HepG2 (cell line): Measurements from ENCODE around the gene VDAC2. TPM values are rescaled to one million over a fixed set of nuclear protein-coding genes. Genes with fewer than 3 reads are reported as not detected.

Source experiments
- ATAC-seq: fragments of 200-7000 bp; cut with Tn5 transposase; 3 replicates; pipeline ENCODE4 v1.9.1; 2020; ENCODE audit warnings: mild to moderate bottlenecking, moderate library complexity
- BruUV-seq: library from RNA; stranded (reverse); fragments of 400-500 nt; replicated peaks from 2 replicates; lab custom pipeline; 2021; lab: Mats Ljungman, UMichigan
- CTCF ChIA-PET: fragments of 300-600 bp; formaldehyde crosslinking; extraction: SDS; loops from one replicate; lab custom pipeline; 2021; ENCODE audit warnings: low total read pairs, inconsistent platforms, low intra/inter-chr PET ratio; lab: Yijun Ruan, JAX
- POLR2A ChIA-PET: fragments of 350-600 bp; sonication (Branson Sonifier 250); formaldehyde crosslinking; loops from one replicate; lab custom pipeline; 2020; ENCODE audit warnings: antibody characterized with exemption, inconsistent platforms; lab: Yijun Ruan, JAX
- DNase-seq: peaks from one replicate; pipeline ENCODE4 v3.0.0-alpha.2; 2015; ENCODE audit warnings: low spot score
- FAIRE-seq: peaks from 3 replicates; lab custom pipeline; 2011; peaks lifted over from hg19 to GRCh38; lab: Jason Lieb, UNC
- H2AFZ ChIP-seq: one replicate; pipeline ENCODE4 v1.6.1; 2011; ENCODE audit warnings: low read length, inconsistent platforms
- H3K27ac ChIP-seq: fragments of 300-600 bp; 3 replicates; pipeline ENCODE4 v1.8.0; 2011; ENCODE audit warnings: mixed run types, mild to moderate bottlenecking, mixed read lengths, low read length, inconsistent platforms; ENCODE audit not compliant: insufficient read depth; ENCODE audit errors: extremely low read length
- H3K27me3 ChIP-seq, 2 experiments: fragments of 200-600 bp in 1 of 2; 2 replicates in 1 of 2; 3 replicates in 1 of 2; pipeline versions ENCODE4 v1.6.0 to v1.8.0; 2011; ENCODE audit warnings: low read length in 2 of 2, mild to moderate bottlenecking in 2 of 2, moderate library complexity in 2 of 2, inconsistent platforms in 1 of 2; ENCODE audit not compliant: insufficient read depth in 2 of 2, control insufficient read depth in 1 of 2
- H3K36me3 ChIP-seq, 2 experiments: fragments of 200-600 bp in 1 of 2; replicated peaks in 1 of 2; 2 replicates in 1 of 2; 3 replicates in 1 of 2; pipeline versions ENCODE4 v1.5.1 to v1.8.0; 2011; ENCODE audit warnings: low read length in 2 of 2, inconsistent platforms in 1 of 2; ENCODE audit not compliant: insufficient read depth in 2 of 2, control insufficient read depth in 1 of 2
- H3K4me1 ChIP-seq: 2 replicates; pipeline ENCODE4 v1.5.1; 2012; ENCODE audit warnings: low read length, inconsistent platforms; ENCODE audit not compliant: insufficient read depth
- H3K4me2 ChIP-seq: 2 replicates; pipeline ENCODE4 v1.6.0; 2011; ENCODE audit warnings: low read depth, low read length, inconsistent platforms
- H3K4me3 ChIP-seq, 3 experiments: fragments of 200-600 bp in 1 of 3; sonication (generic), shearing (Covaris generic) in 1 of 3; replicated peaks in 1 of 3; 2 replicates each; pipeline ENCODE4 v1.5.1; 2011 to 2016; ENCODE audit warnings: low read length in 3 of 3, inconsistent platforms in 2 of 3, low read depth in 2 of 3, mild to moderate bottlenecking in 2 of 3, control low read depth in 1 of 3, mixed read lengths in 1 of 3; ENCODE audit not compliant: insufficient read depth in 1 of 3
- H3K79me2 ChIP-seq: one replicate; pipeline ENCODE4 v1.6.1; 2011; ENCODE audit warnings: low read length, inconsistent platforms; ENCODE audit not compliant: insufficient read depth
- H3K9ac ChIP-seq: 2 replicates; pipeline ENCODE4 v1.6.0; 2011; ENCODE audit warnings: mild to moderate bottlenecking, low read depth, low read length, inconsistent platforms; ENCODE audit not compliant: insufficient read depth
- H3K9me3 ChIP-seq: 2 replicates; pipeline ENCODE4 v1.5.1; 2012; ENCODE audit warnings: mild to moderate bottlenecking, low read length
- H4K20me1 ChIP-seq: 2 replicates; pipeline ENCODE4 v1.6.0; 2011; ENCODE audit warnings: inconsistent platforms, mild to moderate bottlenecking, low read length, moderate library complexity; ENCODE audit not compliant: insufficient read depth
- ATM ChIP-seq: fragments of 450-650 bp; IDR thresholded peaks from 2 replicates; pipeline ENCODE4 v1.7.1; 2017; ENCODE audit warnings: mild to moderate bottlenecking, borderline replicate concordance
- HNF4A ChIP-seq: sonication (generic); formaldehyde crosslinking; IDR thresholded peaks from 2 replicates; pipeline ENCODE4 v1.4.0; 2020; ENCODE audit warnings: missing genetic modification reagents
- LCORL ChIP-seq, 2 experiments: fragments of 450-650 bp in 1 of 2; sonication (generic) in 1 of 2; formaldehyde crosslinking in 1 of 2; IDR thresholded peaks; 2 replicates each; pipeline versions ENCODE4 v1.5.0 to v1.6.1; 2017 to 2020; ENCODE audit warnings: antibody characterized with exemption in 1 of 2, missing genetic modification reagents in 1 of 2
- MBNL3 ChIP-seq: fragments of 250-450 bp; sonication (Bioruptor Pico); conservative IDR thresholded peaks from 2 replicates; pipeline ENCODE4 v1.8.0; 2022; ENCODE audit warnings: mild to moderate bottlenecking, inconsistent platforms
- NFE2 ChIP-seq: sonication (generic); formaldehyde crosslinking; IDR thresholded peaks from 2 replicates; pipeline ENCODE4 v1.4.0; 2020; ENCODE audit warnings: missing genetic modification reagents
- NPAS2 ChIP-seq: sonication (generic); formaldehyde crosslinking; IDR thresholded peaks from 2 replicates; pipeline ENCODE4 v1.8.0; 2022; ENCODE audit warnings: mild to moderate bottlenecking, missing genetic modification reagents, borderline replicate concordance
- POGZ ChIP-seq: sonication (generic); formaldehyde crosslinking; IDR thresholded peaks from 2 replicates; pipeline ENCODE4 v1.4.0; 2020; ENCODE audit warnings: mild to moderate bottlenecking, missing genetic modification reagents
- RAD51 ChIP-seq: fragments of 450-650 bp; IDR thresholded peaks from 2 replicates; pipeline ENCODE4 v1.6.1; 2016; ENCODE audit warnings: borderline replicate concordance
- RBM22 ChIP-seq: fragments of 200-400 bp; formaldehyde crosslinking; optimal IDR thresholded peaks from 2 replicates; pipeline ENCODE3; 2017; ENCODE audit warnings: mild to moderate bottlenecking, low read length, moderate library complexity
- SMC3 ChIP-seq: IDR thresholded peaks from 2 replicates; pipeline ENCODE4 v1.6.1; 2011; ENCODE audit warnings: low read length, improper control_type of control experiment
- ZKSCAN1 ChIP-seq: fragments of 150-350 bp; IDR thresholded peaks from 2 replicates; pipeline ENCODE4 v1.6.1; 2014; ENCODE audit warnings: low read length
- ZNF274 ChIP-seq: sonication (generic); formaldehyde crosslinking; IDR thresholded peaks from 2 replicates; pipeline ENCODE4 v1.5.1; 2020; ENCODE audit warnings: mild to moderate bottlenecking, missing genetic modification reagents
- WGBS: methylation state at CpG from one replicate; pipeline ENCODE4 v1.1.6; 2017; ENCODE audit warnings: low lambda C conversion rate; 5-methylcytosine and 5-hydroxymethylcytosine counted together
- in situ Hi-C: cut with HindIII; loops from 2 replicates; pipeline ENCODE4 v1.10.0; 2017; ENCODE audit warnings: low pct_unique_long_range_greater_than_20kb; ENCODE audit not compliant: extremely low pct_ligation_motif_present
- intact Hi-C: fragments of 100-400 bp; cut with micrococcal nuclease; formaldehyde crosslinking; loops from one replicate; pipeline ENCODE4 v1.10.0; 2022; ENCODE audit not compliant: unreplicated experiment
- polyA plus RNA-seq, 8 experiments: library from polyadenylated mRNA; depleted of rRNA in 3 of 8; stranded (reverse) in 7 of 8; unstranded in 1 of 8; fragments of >200 nt; fragmentation: Illumina TruSeq in 4 of 8; extraction: Trizol in 4 of 8; gene quantifications; 2 replicates each; pipeline versions ENCODE4 v1.2.1 to v1.2.3, GENCODE V29; 2011 to 2016; ENCODE audit warnings: low read depth in 4 of 8, missing spikeins in 1 of 8, mixed read lengths in 1 of 8; ENCODE audit not compliant: insufficient read depth in 1 of 8
- total RNA-seq, 5 experiments: library from RNA; depleted of rRNA; stranded (reverse); fragments of >200 nt; fragmentation: Illumina TruSeq; extraction: Trizol; gene quantifications; 2 replicates each; pipeline ENCODE4 v1.2.3, GENCODE V29; 2016; ENCODE audit warnings: low read depth in 1 of 5
- TF ChIP-seq, protein P1 (sequence below): sonication (generic); formaldehyde crosslinking; IDR thresholded peaks from 2 replicates; pipeline ENCODE4 v1.9.0; 2021; ENCODE audit warnings: missing genetic modification reagents, mild to moderate bottlenecking, borderline replicate concordance
- TF ChIP-seq, protein P2 (sequence below): sonication (generic); formaldehyde crosslinking; IDR thresholded peaks from one replicate; pipeline ENCODE4 v1.5.1; 2020; ENCODE audit warnings: mild to moderate bottlenecking, missing genetic modification reagents; ENCODE audit errors: not compliant biosample characterization

Gene VDAC2
- total and polyA plus RNA-seq, 2 of the 13 experiments (the other 11 are each of a cell fraction or from before 2014, with no cell fraction given) = 67.9 to 222 TPM

DNA sequence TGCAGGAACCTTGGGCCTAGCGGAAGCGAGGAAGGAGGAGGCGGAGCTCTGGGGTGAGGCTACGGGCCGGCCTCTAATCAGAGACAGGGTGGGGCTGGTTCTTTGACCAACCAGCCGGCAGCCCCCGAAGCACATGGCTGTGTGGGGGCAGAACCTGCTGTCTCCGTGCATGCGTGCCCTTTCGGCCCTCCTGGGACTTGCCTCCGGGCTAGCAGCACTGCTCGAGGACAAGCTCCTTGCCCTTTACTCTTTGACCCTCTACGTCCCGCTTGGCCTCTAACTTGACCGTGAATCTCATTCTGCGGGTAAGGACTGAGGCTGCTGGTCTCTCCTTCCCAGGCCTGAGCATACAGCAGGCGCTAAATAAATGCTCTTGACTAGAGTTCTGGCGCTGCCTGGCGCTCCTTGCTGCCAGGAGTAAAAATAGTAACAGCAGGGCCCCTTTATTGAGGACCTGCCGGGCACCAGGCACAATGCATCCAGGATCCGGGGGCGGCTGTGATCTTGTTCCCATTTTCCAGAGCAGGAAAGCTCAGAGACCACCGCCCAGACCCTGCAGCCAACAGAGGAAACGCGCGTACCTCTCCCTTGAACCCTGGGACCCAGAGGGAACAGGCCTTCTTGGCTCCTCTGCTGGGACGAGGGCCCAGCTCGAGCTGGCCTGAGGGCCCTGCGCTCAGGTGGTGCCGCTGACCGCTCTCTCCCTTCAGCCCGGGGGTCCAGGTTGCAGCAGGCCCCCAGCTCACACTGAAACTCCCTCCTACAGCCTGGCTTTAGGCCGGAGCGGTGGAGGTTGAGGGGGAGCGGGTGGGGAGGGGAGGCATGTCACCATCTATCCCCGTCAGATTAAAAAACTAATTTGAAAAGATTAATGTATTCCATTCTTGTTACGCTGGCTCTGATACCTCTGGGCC lies 27.8 kb downstream of the VDAC2 start:
- ATAC-seq (no peak), DNase-seq (no peak), FAIRE-seq (no peak)
- H3K27ac ChIP-seq = no peak overlapping the region
- H3K9me3 ChIP-seq = no peaks in the 10 kb centered on the region
- no peak overlapping the region for H3K9ac ChIP-seq
- H3K4me1 ChIP-seq = peaks cover 61% of the 10 kb centered on the region
- CTCF ChIA-PET = no interaction called here
- H3K4me3 ChIP-seq = peak overlapping the region in 2 of 3 experiments; percentile 2 to 31; a peak in 1 of 6 replicates
- no peak overlapping the region for H2AFZ ChIP-seq
- BruUV-seq = no TSS peak
- peaks cover 0 to 1% of the 10 kb centered on the region in 2 experiments; a peak in 1 of 5 replicates for H3K27me3 ChIP-seq
- intact Hi-C loops (no loop called here), in situ Hi-C loops (loop anchor here (10.0 kb wide), 1 partner anchor 994 kb away; no protein-coding TSS in a partner anchor)
- 69% methylated on average over 17 of the region's 37 CpGs for WGBS
- H3K4me2 ChIP-seq = peak overlapping the region; percentile 50
- 0 out of 5 replicates have a peak, but pooled peaks cover 0 to under 1% of the 10 kb centered on the region in 2 experiments for H3K36me3 ChIP-seq
- POLR2A ChIA-PET = interaction anchor here (0.9 to 1.3 kb wide), 3 partner anchors 51 to 163 kb away, joined by 3 to 4 read pairs (median 4); partner anchors contain the start of genes SAMD8 and ZNF503
- H4K20me1 ChIP-seq = no peaks in the 10 kb centered on the region
- H3K79me2 ChIP-seq = peaks cover 2% of the 10 kb centered on the region
- no peak for TF ChIP-seq ATM
- TF ChIP-seq, protein P1, sequence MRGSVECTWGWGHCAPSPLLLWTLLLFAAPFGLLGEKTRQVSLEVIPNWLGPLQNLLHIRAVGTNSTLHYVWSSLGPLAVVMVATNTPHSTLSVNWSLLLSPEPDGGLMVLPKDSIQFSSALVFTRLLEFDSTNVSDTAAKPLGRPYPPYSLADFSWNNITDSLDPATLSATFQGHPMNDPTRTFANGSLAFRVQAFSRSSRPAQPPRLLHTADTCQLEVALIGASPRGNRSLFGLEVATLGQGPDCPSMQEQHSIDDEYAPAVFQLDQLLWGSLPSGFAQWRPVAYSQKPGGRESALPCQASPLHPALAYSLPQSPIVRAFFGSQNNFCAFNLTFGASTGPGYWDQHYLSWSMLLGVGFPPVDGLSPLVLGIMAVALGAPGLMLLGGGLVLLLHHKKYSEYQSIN (CRISPR knock-in tag) = no peak
- TF ChIP-seq LCORL (IDR thresholded peaks at IDR 0.05) = no peak
- TF ChIP-seq LCORL (CRISPR knock-in tag; IDR thresholded peaks at IDR 0.05) = no peak
- TF ChIP-seq ZNF274 = no peak
- no peak for TF ChIP-seq ZKSCAN1
- TF ChIP-seq RAD51 = no peak
- TF ChIP-seq NFE2 (CRISPR knock-in tag) = no peak
- TF ChIP-seq MBNL3 (CRISPR knock-in tag) = no peak
- TF ChIP-seq POGZ (CRISPR knock-in tag) = no peak
- TF ChIP-seq, protein P2, sequence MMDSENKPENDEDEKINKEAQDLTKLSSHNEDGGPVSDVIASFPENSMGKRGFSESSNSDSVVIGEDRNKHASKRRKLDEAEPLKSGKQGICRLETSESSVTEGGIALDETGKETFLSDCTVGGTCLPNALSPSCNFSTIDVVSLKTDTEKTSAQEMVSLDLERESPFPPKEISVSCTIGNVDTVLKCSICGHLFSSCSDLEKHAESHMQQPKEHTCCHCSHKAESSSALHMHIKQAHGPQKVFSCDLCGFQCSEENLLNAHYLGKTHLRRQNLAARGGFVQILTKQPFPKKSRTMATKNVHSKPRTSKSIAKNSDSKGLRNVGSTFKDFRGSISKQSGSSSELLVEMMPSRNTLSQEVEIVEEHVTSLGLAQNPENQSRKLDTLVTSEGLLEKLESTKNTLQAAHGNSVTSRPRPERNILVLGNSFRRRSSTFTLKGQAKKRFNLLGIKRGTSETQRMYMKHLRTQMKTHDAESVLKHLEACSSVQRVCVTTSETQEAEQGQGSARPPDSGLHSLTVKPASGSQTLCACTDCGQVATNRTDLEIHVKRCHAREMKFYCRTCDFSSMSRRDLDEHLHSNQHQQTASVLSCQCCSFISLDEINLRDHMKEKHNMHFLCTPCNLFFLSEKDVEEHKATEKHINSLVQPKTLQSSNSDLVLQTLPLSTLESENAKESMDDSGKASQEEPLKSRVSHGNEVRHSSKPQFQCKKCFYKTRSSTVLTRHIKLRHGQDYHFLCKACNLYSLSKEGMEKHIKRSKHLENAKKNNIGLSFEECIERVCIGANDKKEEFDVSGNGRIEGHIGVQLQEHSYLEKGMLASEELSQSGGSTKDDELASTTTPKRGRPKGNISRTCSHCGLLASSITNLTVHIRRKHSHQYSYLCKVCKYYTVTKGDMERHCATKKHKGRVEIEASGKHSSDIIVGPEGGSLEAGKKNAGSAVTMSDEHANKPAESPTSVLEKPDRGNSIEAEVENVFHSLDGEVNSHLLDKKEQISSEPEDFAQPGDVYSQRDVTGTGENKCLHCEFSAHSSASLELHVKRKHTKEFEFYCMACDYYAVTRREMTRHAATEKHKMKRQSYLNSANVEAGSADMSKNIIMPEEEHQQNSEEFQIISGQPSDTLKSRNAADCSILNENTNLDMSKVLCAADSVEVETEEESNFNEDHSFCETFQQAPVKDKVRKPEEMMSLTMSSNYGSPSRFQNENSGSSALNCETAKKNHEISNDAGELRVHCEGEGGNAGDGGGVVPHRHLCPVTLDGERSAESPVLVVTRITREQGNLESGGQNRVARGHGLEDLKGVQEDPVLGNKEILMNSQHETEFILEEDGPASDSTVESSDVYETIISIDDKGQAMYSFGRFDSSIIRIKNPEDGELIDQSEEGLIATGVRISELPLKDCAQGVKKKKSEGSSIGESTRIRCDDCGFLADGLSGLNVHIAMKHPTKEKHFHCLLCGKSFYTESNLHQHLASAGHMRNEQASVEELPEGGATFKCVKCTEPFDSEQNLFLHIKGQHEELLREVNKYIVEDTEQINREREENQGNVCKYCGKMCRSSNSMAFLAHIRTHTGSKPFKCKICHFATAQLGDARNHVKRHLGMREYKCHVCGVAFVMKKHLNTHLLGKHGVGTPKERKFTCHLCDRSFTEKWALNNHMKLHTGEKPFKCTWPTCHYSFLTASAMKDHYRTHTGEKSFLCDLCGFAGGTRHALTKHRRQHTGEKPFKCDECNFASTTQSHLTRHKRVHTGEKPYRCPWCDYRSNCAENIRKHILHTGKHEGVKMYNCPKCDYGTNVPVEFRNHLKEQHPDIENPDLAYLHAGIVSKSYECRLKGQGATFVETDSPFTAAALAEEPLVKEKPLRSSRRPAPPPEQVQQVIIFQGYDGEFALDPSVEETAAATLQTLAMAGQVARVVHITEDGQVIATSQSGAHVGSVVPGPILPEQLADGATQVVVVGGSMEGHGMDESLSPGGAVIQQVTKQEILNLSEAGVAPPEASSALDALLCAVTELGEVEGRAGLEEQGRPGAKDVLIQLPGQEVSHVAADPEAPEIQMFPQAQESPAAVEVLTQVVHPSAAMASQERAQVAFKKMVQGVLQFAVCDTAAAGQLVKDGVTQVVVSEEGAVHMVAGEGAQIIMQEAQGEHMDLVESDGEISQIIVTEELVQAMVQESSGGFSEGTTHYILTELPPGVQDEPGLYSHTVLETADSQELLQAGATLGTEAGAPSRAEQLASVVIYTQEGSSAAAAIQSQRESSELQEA (CRISPR knock-in tag) = peak; percentile 39
- no peak for TF ChIP-seq RBM22
- 0 out of 2 replicates have a peak, but pooled peaks have one; percentile 61 for TF ChIP-seq NPAS2 (CRISPR knock-in tag)
- TF ChIP-seq HNF4A = peak; percentile 42; the same call in 1 of the 2 replicates
- no peak for TF ChIP-seq SMC3
